NOMO-1 treated with dmso at 0.1 percent for 144 hours (cell line): ENCODE data around the gene CKAP2L.

Experiments used
- DNase-seq: peaks from one replicate; lab custom pipeline; 2025; ENCODE audit not compliant: unreplicated experiment; lab: John Stamatoyannopoulos, UW

CKAP2L gene

GRCh38 chr2:112791693-112792230 is 27.4 kb upstream of the CKAP2L start:
- no peak for DNase-seq

- no peak for DNase-seq
These were observed 26.6 kb upstream of the CKAP2L start for GRCh38 chr2:112791019-112791418.

DNA sequence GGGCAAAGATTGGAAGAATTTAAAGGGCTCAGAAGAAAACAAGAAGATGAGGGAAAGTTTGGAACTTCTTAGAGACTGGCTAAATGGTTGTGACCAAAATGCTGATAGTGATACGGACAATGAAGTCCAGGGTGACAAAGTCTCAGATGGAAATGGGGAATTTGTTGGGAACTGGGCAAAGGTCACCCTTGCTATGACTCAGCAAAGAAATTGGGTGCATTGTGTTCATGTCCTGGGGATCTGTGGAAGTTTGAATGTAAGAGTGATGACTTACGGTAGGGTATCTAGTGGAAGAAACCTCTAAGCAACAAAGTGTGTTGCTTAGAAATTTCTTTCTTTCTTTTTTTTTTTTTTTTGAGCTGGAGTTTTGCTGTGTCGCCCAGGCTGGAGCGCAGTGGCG is 25.9 kb upstream of the CKAP2L start:
- no peak for DNase-seq

- DNase-seq = no peak
These were observed 24.8 kb upstream of the CKAP2L start for GRCh38 chr2:112789186-112789585.

DNA sequence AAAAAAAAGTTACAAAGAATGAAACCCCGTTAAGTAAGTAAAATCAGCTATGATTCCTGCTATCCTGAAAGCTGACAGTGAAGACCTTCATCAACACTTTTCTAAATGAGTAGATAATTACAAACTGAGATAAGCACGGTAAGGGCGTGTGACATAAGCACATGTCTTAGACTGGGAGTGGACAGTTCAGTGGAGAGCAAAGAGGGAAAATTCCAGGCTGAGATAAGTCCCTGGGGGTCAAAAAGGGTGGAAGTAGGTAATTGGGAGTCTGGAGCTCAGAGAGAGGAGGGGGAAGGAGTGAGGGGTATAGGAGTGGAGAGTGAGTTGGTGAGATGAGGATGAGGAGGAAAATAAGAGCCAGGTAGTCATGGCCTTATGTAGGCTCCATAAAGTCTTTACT is 24.2 kb upstream of the CKAP2L start:
- no peak for DNase-seq

GRCh38 chr2:112787729-112788393 is 23.5 kb upstream of the CKAP2L start:
- peak; percentile 56 for DNase-seq

DNA sequence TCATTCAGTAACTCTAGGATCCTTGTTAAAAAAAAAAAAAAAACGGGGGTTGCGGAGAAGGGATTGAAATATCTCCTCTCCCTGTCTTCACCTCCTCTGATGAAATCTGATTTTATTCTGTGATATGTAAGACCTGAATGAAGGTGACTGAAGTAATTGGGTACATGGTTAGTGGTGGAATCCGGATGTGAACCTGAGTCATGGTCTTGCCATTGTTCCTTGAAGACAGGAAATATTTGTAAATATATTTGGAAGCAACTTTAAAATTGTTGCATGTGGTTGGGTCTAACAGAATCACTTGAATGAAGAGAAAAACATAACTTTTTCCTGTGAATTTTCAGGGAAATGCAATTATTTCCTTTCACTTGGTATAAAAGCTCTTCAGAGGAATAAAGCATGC is 22.9 kb upstream of the CKAP2L start:
- no peak for DNase-seq

- DNase-seq = peak; percentile 59
These were observed 20.1 kb upstream of the CKAP2L start, which contains the start of gene IL1A for GRCh38 chr2:112784199-112785189. Gene IL1A, minus strand, starts transcription at chr2:112784493. Its CDS starts 723 bp downstream, at chr2:112783770.

DNA sequence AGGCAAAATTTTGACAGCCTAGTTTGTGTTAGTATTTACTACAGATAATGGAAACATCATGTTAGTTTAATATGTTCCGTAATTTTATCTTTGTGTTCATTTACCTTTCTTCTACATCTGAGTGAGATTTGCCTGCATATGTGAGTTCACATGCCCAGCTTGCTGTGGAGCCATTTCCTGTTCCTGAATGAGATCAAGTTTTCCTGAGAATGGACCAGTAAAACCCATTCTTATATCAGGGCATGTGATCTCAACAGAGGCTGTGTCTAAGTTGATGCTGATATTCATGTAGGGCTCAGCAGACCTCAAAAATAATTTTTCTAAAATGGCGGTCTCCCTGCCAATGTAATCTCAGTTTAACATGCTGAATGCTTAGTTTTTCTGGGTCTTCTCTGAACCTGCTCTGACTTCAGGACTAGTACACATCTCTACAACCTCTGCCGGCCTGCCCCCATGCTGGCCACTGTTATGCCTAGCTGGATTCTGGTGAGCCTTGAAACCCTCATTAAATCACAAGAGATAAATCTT is 18.8 kb upstream of the CKAP2L start:
- DNase-seq = no peak

- no peak for DNase-seq
These were observed 17.9 kb upstream of the CKAP2L start for GRCh38 chr2:112782234-112782799.

- DNase-seq = no peak
These were observed 15.2 kb upstream of the CKAP2L start for GRCh38 chr2:112779598-112779997.

GRCh38 chr2:112777036-112777435 is 12.6 kb upstream of the CKAP2L start:
- no peak for DNase-seq

DNA sequence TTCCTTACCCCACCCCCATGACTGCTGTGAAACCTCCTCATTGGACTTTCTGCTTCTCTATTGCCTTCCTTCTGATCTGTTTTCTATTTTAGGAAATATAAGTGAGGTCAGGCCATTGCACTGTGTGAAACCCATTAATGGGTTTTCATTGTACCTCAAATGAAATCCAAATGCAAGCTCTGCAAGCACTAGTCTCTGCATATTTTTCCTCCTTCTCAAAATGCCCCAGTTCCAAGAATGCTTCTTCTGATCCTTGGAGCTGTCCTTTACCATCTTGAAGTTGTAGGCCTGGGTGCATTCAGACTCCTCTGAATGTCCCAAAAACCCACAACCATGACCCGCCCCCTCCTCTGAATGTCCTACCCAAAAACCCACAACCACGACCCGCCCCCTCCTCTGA is 11.7 kb upstream of the CKAP2L start:
- no peak for DNase-seq

- DNase-seq = no peak
These were observed 10.3 kb upstream of the CKAP2L start for GRCh38 chr2:112774536-112775285.

DNA sequence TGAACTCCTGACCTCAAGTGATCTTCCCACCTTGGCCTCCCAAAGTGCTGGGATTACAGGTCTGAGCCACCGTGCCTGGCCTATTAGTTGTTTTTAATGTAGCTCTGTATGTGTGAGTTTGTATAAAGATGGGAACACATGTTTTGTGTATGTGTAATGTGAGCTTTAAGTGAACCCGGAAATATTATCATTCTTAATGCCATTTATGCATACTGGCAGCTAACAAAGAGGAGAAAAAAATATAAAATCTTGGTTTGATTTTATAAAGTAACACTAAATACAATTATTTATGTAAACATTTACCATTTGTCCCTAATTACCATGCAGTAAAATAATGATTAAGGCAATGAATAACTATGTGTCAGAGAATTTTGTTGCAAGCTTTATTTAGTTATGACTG is 9.1 kb upstream of the CKAP2L start:
- no peak for DNase-seq

DNA sequence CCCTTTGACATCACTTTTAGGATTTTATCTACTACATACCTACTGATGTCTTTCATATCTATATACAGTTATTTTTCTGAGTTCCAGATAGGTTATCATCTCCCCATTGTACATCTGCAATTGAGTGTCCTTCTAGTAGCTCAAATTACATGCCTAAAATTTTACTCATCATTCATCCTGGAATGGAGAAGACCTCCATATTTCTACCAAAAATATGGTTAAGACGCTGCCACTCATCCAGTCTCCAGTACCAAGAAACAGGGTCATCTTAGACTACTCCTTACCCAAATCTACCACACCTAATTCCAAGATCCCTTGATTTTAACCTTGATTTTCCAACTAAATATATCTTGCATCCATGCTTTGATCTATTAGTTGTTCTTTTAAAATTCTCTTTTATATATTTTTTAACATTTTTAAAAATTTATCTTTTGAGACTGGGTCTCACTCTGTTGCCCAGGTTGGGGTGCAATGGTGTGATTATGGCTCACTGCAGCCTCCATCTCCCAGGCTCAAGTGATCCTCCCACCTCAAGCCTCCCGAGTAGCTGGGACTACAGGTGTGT is 8.6 kb upstream of the CKAP2L start:
- no peak for DNase-seq

DNA sequence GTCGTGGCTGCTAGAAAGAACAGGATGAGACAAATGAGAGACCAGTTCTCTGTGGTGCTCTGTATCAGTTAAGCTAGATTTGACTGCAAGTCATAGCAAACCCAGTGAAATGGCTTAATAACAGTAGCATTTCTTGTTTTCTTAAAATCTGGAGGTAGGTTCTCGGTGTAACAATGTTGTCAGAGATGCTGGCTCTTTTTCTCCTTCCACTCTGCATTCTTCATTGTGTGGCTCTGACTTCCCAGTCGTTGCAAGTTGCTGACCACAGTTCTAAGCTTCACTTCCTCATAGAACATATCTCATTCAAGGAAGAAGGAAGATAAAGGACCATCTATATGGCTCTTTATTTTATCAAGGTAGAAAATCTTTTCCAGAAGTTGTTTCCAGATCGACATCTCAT is 7.9 kb upstream of the CKAP2L start:
- peak; percentile 44 for DNase-seq

DNA sequence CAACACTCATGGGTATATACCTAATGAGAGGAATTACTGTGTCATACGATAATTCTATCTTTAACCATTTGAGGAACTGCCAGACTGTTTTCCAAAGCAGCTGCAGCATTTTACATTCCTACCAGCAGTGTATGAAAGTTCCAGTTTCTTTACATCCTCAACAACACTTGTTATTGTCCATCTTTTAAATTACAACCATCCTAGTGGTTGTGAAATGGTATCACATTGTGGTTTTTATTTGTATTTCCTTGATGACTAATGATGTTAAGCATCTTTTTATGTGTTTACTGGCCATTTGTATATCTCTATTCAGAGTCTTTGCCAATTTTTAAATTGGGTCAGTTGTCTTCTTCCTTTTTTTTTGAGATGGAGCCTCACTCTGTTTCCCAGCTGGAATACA is 4.0 kb upstream of the CKAP2L start:
- DNase-seq = no peak

- DNase-seq = no peak
These were observed 3.4 kb upstream of the CKAP2L start for GRCh38 chr2:112767693-112768330.

- no peak for DNase-seq
These were observed 842 bp upstream of the CKAP2L start for GRCh38 chr2:112765251-112765650.
